Breast epithelium (tissue), 3 donors: ENCODE data around the gene PLA2G2D.

ENCODE experiments used
- CTCF ChIP-seq, 3 donors: fragments of 450-650 bp; IDR thresholded peaks; one replicate each; pipeline ENCODE4 v1.5.1; 2016 to 2017; ENCODE audit warnings: antibody characterized with exemption in 3 of 3, mild to moderate bottlenecking in 3 of 3, moderate library complexity in 3 of 3
- POLR2A ChIP-seq: fragments of 450-650 bp; IDR thresholded peaks from one replicate; pipeline ENCODE4 v1.6.1; 2016; ENCODE audit warnings: antibody characterized with exemption, mild to moderate bottlenecking, moderate library complexity
- POLR2AphosphoS5 ChIP-seq, 3 donors: sonication (generic); formaldehyde crosslinking; IDR thresholded peaks; one replicate each; pipeline ENCODE4 v1.6.1; 2017; ENCODE audit warnings: antibody characterized with exemption in 3 of 3

- TF ChIP-seq CTCF (IDR thresholded peaks at IDR 0.05): no peak
- TF ChIP-seq POLR2AphosphoS5 (IDR thresholded peaks at IDR 0.05): no peak
- TF ChIP-seq POLR2A: no peak
Measured at GRCh38 chr1:20083178-20083944, 36.0 kb downstream of the PLA2G2D start.
